A673 (cell line): ENCODE results near the gene CAST. TPM values are rescaled to one million over a fixed set of nuclear protein-coding genes. Genes with fewer than 3 reads are reported as not detected.

Source experiments
- BruUV-seq: library from RNA; stranded (reverse); fragments of 400-500 nt; replicated peaks from 2 replicates; lab custom pipeline; 2021; lab: Mats Ljungman, UMichigan
- CTCF ChIA-PET: fragments of 300-600 bp; sonication (Branson Sonifier 250); formaldehyde crosslinking; loops from one replicate; lab custom pipeline; 2022; ENCODE audit warnings: antibody characterized with exemption; lab: Charles Lee
- POLR2A ChIA-PET: fragments of 300-600 bp; sonication (Branson Sonifier 250); formaldehyde crosslinking; loops from one replicate; lab custom pipeline; 2022; ENCODE audit warnings: antibody characterized with exemption; ENCODE audit not compliant: low non-redundant PET; lab: Charles Lee
- DNase-seq: peaks from one replicate; pipeline ENCODE4 v3.0.0-alpha.2; 2015; ENCODE audit warnings: low spot score
- H3K27ac ChIP-seq: fragments of 200-600 bp; sonication (generic); 2 replicates; pipeline ENCODE4 v1.5.1; 2016; ENCODE audit warnings: mixed run types, low read depth, mild to moderate bottlenecking, mixed read lengths, antibody characterized with exemption, low read length; ENCODE audit not compliant: poor library complexity, severe bottlenecking
- H3K27me3 ChIP-seq: fragments of 200-600 bp; sonication (generic); replicated peaks from 2 replicates; pipeline ENCODE4 v1.6.1; 2017; ENCODE audit warnings: mixed run types, low read depth, mild to moderate bottlenecking, mixed read lengths, antibody characterized with exemption, low read length; ENCODE audit not compliant: insufficient read depth, poor library complexity
- H3K36me3 ChIP-seq: fragments of 200-600 bp; sonication (generic); 2 replicates; pipeline ENCODE4 v1.6.1; 2016; ENCODE audit warnings: mixed run types, mild to moderate bottlenecking, mixed read lengths, antibody characterized with exemption, low read length; ENCODE audit not compliant: insufficient read depth, poor library complexity, severe bottlenecking
- H3K4me1 ChIP-seq: fragments of 200-600 bp; sonication (generic); 2 replicates; pipeline ENCODE4 v1.6.1; 2017; ENCODE audit warnings: mixed run types, mild to moderate bottlenecking, mixed read lengths, antibody characterized with exemption, low read length; ENCODE audit not compliant: insufficient read depth, poor library complexity, severe bottlenecking
- H3K4me3 ChIP-seq: fragments of 200-600 bp; sonication (generic); 2 replicates; pipeline ENCODE4 v1.5.1; 2016; ENCODE audit warnings: low read depth, mixed run types, mild to moderate bottlenecking, mixed read lengths, low read length; ENCODE audit not compliant: poor library complexity, severe bottlenecking
- H3K9me3 ChIP-seq: fragments of 200-600 bp; sonication (generic); 2 replicates; pipeline ENCODE4 v1.6.1; 2016; ENCODE audit warnings: mixed run types, low read depth, mild to moderate bottlenecking, mixed read lengths, antibody characterized with exemption, low read length; ENCODE audit not compliant: poor library complexity, severe bottlenecking
- EZH2 ChIP-seq: fragments of 200-600 bp; sonication (generic); IDR thresholded peaks from 2 replicates; pipeline ENCODE4 v1.6.1; 2017; ENCODE audit warnings: borderline replicate concordance, low read depth, mild to moderate bottlenecking, mixed read lengths, antibody characterized with exemption, low read length; ENCODE audit not compliant: poor library complexity, severe bottlenecking
- intact Hi-C: fragments of 100-400 bp; cut with micrococcal nuclease; formaldehyde crosslinking; loops from one replicate; pipeline ENCODE4 v1.10.0; 2022; ENCODE audit not compliant: unreplicated experiment
- total RNA-seq: library from RNA; stranded (reverse); gene quantifications from 2 replicates; pipeline ENCODE4 v1.2.3, GENCODE V29; 2021
- TF ChIP-seq, protein P1 (sequence below): fragments of 300-800, 200-600 bp; sonication (generic); conservative IDR thresholded peaks from 2 replicates; pipeline ENCODE4 v1.5.1; 2017; ENCODE audit warnings: low read depth, mild to moderate bottlenecking, antibody characterized with exemption, low read length, moderate library complexity, mixed read lengths

Gene CAST
- total RNA-seq, 1 experiment from 2014 or later: 66.8 TPM

DNA sequence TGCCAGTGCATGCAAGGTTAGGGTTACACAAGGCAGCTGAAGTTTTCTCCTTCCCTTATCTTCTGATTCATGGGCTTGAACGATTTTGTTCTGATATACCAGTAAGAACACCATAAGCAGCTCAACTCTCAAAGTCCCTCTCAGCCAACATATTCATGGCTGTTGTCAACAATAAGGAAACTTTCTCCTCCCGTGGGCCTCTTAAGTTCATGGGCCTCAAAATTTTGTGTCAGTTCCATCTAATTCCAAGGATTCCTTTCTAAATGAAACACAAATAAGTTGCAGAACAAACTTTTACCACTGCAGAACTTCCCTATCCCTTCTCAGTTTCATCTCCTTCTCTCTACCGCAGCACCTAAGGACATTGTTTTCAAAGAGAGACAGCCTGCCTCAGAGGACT lies 23.6 kb upstream of the CAST start:
- ChIA-PET POLR2A (no interaction called here), CTCF (no interaction called here)
- intact Hi-C loops: no loop called here
- TF ChIP-seq EZH2: no peak
- TF ChIP-seq, protein P1, sequence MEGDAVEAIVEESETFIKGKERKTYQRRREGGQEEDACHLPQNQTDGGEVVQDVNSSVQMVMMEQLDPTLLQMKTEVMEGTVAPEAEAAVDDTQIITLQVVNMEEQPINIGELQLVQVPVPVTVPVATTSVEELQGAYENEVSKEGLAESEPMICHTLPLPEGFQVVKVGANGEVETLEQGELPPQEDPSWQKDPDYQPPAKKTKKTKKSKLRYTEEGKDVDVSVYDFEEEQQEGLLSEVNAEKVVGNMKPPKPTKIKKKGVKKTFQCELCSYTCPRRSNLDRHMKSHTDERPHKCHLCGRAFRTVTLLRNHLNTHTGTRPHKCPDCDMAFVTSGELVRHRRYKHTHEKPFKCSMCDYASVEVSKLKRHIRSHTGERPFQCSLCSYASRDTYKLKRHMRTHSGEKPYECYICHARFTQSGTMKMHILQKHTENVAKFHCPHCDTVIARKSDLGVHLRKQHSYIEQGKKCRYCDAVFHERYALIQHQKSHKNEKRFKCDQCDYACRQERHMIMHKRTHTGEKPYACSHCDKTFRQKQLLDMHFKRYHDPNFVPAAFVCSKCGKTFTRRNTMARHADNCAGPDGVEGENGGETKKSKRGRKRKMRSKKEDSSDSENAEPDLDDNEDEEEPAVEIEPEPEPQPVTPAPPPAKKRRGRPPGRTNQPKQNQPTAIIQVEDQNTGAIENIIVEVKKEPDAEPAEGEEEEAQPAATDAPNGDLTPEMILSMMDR: no peak
- no TSS peak for BruUV-seq
- H3K27ac ChIP-seq: no peak overlapping the region
- H3K36me3 ChIP-seq: no peaks in the 10 kb centered on the region
- H3K27me3 ChIP-seq: no peaks in the 10 kb centered on the region
- no peak for DNase-seq
- H3K4me3 ChIP-seq: no peak overlapping the region
- H3K9me3 ChIP-seq: no peaks in the 10 kb centered on the region
- peaks cover 3% of the 10 kb centered on the region for H3K4me1 ChIP-seq

DNA sequence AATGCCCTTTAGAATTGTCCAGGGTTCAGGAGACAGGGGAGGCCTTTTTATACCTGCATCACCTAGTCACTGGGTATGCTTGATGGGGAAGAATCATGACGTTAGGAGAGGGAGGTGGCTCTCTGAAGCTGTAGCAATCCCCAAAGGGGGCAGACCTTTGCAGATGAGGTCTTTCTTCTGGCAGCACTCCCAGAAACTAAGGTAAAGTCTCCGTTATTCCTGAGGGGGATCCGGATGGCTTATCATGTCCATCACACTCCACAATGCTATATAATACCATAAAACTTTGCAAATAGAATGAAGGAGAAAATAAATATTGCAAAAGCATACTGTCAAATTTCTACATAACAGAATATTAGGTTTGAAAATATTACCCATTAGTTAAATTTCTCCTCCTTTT lies 21.5 kb upstream of the CAST start:
- no peak for TF ChIP-seq EZH2
- TF ChIP-seq, protein P1: no peak

DNA sequence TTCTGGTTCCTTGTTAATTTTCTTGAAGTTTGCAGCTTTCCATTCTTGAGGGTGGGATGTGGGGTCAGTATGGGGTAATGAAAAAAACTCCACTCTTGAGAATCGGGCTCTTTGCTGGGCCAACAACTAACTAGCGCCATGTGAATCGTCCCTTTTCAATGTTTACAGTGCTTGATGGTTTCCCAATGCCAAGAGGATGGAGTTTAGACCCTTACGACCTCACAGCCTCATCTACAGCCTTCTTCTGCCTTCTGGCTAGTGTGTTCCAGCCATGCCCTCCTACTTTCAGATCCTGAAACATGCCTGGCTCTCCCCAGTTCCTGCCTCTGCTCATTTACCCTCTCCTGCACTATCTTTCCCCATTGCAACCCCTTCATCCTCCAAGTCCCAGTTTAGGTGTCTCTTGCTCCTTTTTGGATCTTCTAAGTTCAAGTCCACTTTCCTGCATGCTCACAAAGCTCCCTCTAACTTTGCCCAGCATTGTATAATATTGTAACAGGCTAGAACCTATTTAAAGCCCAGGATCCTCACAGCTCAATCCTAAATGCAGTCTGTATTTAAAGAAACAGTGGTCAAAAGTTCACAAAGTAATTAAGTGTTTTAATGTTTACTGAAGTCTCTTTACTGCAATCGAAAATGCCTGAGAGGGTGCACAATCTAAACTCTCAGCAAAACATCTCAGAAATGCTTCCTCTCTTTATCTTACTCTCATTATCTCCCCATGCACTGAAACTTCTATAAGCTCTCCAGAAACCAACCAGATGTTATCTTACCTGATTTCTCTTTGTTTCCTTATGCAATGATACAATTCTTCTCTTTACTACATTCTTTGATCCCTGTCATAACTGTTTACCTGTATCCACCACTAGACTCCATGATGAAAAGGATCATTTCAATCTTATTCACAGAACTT lies 20.6 kb upstream of the CAST start:
- Histone ChIP-seq H3K4me3 (no peak overlapping the region), H3K4me1 (no peaks in the 10 kb centered on the region), H3K36me3 (no peaks in the 10 kb centered on the region), H3K9me3 (no peaks in the 10 kb centered on the region), H3K27me3 (no peaks in the 10 kb centered on the region), H3K27ac (no peak overlapping the region)
- POLR2A ChIA-PET: no interaction called here
- BruUV-seq: no TSS peak
- TF ChIP-seq EZH2: no peak
- TF ChIP-seq, protein P1: no peak
- intact Hi-C loops: no loop called here
- CTCF ChIA-PET: no interaction called here
- DNase-seq: no peak

More for the DNA sequence above, 21.5 kb upstream of the CAST start:
- Histone ChIP-seq H3K4me1 (no peaks in the 10 kb centered on the region), H3K27me3 (no peaks in the 10 kb centered on the region), H3K4me3 (no peak overlapping the region), H3K9me3 (no peaks in the 10 kb centered on the region), H3K27ac (no peak overlapping the region), H3K36me3 (no peaks in the 10 kb centered on the region)
- DNase-seq: no peak
- intact Hi-C loops: no loop called here
- POLR2A ChIA-PET: no interaction called here
- CTCF ChIA-PET: no interaction called here
- BruUV-seq: no TSS peak
